HPDE6-E6E7 (cell line): ENCODE results near the gene POLDIP3.
A peak's percentile ranks its signal among the peaks of the same experiment; 100 is the strongest.
"Not testable (repeated sequence)": the region's sequence is repeated elsewhere in the genome, so short reads cannot be mapped to it uniquely, and the experiment has no call there.

Source experiments
- DNase-seq: peaks from one replicate; pipeline ENCODE4 v3.0.0; 2011; ENCODE audit warnings: missing footprints; ENCODE audit errors: extremely low spot score

POLDIP3 gene

DNA sequence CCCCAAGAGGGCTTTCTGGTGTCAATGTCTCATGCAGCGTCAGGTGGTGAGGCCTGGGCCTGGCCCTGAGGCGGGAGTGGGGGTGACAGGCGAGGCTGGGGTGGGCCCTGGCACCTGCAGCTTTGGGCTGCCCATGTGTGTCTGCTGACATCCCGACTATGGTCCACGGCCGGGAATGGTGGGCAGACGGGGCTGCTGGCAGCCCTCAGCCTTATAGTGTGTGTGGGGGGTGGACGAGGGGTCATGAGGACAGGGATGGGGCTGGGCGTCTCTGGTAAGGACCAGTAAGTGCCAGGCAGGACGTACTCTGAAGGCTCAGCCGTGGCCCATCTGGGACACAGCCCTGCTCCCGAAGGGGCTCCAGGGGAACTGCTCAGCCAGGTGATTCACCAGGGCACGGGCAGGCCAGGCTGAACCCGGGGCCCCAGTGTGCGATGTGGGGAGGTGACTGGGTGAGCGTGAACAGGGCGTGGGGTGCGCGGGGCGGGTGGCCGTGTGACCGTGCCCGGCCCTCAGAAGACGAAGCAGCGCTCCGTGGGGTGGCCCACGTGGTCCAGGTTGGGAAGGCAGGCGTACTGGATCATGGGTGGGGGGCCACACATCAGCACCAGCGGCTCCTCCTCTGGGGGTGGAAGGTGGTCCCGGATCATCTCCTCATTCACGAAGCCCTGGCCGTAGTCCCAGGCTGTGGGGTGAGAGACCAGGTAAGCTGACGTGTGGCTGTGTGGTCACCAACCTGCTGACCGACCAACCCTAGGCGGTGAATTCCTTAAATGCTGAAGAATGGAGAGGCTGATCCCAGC lies 4.8 kb upstream of the POLDIP3 start:
- no peak for DNase-seq

DNA sequence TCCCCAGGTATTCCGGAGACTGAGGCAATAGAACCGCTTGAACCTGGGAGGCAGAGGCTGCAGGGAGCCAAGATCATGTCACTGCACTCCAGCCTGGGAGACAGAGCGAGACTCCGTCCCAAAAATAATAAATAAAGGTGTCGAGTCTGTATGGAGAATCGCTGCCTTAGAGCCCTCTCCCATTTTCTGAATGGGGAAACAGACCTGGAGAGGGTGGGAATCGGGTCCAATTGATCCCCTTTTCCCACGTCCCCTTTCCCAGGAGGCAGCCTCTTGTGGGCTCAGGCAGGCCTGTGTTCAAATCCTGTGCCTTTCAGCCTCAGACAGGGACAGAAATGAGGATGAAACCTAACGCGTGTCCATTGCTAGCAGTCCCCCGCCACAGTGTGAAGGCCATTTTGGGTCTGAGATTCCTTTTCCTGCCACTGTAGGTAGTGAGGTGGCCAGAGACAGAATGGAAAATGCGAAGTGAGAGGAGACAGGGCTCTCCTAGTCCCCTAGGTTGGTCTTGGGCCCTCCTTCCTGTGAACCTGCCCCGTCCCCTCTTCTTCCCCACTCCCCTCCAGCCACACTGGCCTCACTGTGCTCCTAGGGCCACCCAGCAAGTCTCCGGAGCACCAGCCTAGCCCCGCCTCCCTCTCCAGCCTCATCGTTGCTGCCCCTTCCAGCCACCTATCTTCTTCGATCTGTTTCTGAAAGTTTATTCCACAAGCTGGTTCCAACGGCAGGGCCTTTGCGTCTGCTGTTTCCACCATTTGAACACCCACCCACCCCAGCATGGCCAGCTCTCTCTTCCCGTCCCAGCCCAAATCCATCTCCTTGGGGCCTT lies 2.7 kb upstream of the POLDIP3 start:
- no peak for DNase-seq

DNA sequence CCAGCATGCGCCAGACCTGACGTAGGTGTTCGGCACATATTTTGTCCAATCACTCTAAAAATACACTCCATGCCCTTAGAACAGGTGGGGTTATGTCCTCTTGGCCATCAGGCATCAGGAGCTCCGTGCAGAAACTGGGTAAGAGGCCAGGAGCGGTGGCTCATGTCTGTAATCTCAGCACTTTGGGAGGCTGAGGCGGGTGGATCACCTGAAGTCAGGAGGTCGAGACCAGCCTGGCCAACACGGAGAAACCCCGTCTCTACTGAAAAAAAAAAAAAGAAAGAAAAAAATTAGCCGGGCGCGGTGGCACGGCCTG lies 1.1 kb upstream of the POLDIP3 start:
- not testable (repeated sequence) for DNase-seq

- DNase-seq: peak; percentile 87
These were observed 593 bp upstream of the POLDIP3 start for GRCh38 chr22:42615092-42615859.

DNA sequence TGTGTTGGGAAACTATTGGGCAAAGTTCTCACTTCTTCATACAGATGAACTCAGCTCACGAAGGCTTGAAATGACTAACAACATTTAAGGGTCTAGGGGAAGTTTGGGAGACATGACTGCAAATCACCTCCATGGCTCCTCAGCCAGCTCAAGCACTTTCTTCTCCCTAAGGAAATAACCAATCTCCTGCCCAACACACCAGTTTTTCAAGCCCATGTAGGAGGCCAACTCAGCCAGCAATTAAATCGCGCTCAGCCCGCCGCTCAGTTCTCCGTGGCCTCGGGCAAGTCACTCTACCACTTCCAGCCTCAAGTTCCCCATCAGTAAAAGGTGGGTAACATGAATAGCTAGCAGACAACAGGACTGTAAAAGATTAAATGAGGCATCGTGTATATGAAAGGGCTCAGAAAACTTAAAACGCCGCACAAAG lies 796 bp downstream of the POLDIP3 start:
- DNase-seq: no peak

- DNase-seq: no peak
These were observed 2.3 kb downstream of the POLDIP3 start for GRCh38 chr22:42612336-42612735.

DNA sequence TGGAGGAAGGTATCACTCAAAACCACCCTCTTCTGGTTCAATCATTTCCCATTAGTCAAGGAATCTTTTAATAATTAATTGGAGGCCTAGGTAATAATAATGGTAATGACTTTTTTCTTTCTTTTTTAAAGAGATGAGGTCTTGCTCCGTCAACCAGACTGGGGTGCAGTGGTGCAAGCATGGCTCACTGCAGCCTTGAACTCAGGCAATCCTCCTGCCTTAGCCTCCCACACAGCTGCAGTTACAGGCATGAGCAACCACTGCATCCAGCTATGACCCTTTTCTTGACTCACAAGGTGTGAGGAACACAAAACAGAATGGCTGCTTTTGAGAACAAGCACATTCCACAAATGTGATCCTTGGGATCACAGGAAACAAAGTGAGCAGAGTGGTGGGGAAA lies 3.6 kb downstream of the POLDIP3 start:
- DNase-seq: no peak

GRCh38 chr22:42610186-42610585 lies 4.5 kb downstream of the POLDIP3 start:
- DNase-seq: no peak

- DNase-seq: no peak
These were observed 5.8 kb downstream of the POLDIP3 start for GRCh38 chr22:42608823-42609361.

- no peak for DNase-seq
These were observed 6.4 kb downstream of the POLDIP3 start for GRCh38 chr22:42608136-42608822.

- DNase-seq: not testable (repeated sequence)
These were observed 7.0 kb downstream of the POLDIP3 start for GRCh38 chr22:42607641-42608040.

GRCh38 chr22:42604403-42604802 lies 10.3 kb downstream of the POLDIP3 start:
- no peak for DNase-seq

DNA sequence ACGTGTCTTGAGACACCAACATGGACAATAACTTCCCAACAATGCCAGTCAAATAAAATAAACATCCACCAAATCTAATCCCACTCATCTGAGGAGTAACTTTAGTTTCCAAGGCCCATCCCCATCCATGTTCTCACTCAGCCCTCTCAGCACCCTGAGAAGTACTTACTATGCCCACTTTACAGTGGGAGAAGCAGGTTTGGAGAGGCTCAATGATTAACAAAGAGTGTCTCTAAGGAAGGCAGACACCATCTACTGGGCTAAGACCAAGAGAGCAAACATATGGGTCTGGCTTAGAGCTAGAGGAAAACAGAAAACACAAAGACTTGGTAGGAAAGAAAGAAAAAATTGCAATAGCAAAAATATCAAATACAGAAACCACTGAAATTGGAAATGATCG lies 11.3 kb downstream of the POLDIP3 start:
- DNase-seq: no peak

GRCh38 chr22:42602470-42602869 lies 12.2 kb downstream of the POLDIP3 start:
- no peak for DNase-seq

DNA sequence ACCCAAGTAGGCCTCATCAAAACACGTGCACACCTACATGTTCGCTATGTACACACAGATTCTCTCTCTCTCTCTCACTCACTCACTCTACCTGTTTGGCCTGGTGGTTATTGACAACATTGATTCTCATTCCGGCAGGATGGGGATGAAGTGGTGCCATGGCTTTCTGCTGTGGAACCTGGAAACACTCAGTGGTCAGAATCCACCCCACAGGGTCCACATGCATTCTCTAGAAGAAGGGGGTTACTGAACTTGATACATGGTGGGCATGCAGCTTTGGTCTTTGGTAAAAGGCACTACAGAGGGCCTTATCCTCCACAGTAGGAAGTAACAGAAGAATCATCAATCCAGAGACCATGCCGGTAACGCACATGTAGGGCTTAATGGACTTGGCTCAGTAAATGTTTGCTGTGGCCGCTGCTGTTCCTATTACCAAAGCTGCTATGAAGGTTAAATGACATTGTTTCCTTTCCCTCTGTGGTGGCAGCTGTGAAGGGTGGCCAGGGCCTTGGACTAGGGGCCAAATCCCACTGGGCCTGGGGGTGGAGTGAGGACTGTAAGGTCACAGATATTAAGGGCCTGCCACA lies 12.7 kb downstream of the POLDIP3 start:
- DNase-seq: no peak

DNA sequence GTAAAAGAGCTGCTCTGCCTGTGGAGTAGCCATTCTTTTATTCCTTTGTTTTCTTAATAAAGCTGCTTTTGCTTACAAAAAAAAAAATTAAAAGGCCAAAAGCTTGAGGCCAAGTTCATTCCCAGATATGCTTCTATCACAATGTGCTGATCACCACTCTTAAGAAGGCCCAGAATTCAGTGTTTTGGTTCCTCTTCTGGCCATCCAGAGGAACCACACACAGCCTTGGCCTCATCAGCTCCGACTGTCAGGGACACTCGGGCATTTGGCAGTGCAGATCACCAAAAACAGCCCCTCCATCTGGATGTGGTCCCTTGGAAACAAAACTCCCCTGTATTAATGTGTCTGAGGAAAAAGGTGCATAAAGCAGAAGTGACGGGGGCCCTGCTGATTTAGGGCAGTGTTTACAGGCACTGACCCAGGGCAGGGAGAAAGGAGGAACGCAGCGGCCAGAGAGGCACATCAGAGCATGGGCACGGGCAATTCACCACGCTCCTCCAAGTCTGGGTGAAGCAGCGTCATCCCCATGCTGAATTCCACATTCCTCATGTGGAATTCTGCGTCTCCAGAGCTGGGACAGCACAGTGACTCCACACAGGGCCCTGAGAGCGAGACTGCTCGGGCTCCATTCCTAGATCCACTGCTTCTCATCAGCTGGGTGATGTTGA lies 17.7 kb downstream of the POLDIP3 start:
- DNase-seq: no peak

- no peak for DNase-seq
These were observed 18.3 kb downstream of the POLDIP3 start for GRCh38 chr22:42596336-42596735.

DNA sequence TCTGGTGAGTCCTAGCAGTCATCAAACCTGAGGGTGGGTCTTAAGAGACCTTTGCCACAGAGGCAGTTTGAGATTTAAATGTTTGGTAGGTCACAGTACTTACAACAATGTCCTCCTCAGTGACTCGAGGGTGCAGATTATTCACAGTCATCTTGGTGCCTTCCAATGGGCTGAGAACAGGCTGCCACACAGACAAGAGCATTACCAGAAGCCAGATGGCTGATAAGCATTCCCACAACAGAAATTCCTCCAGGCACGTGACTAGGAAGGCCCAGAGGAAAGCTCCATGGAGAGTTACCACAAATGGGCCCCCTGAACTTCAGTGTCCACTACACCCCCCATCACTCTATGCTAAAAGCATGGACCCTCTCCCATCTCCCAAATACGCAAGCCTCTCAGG lies 19.2 kb downstream of the POLDIP3 start:
- no peak for DNase-seq

- no peak for DNase-seq
These were observed 22.7 kb downstream of the POLDIP3 start for GRCh38 chr22:42591987-42592386.

DNA sequence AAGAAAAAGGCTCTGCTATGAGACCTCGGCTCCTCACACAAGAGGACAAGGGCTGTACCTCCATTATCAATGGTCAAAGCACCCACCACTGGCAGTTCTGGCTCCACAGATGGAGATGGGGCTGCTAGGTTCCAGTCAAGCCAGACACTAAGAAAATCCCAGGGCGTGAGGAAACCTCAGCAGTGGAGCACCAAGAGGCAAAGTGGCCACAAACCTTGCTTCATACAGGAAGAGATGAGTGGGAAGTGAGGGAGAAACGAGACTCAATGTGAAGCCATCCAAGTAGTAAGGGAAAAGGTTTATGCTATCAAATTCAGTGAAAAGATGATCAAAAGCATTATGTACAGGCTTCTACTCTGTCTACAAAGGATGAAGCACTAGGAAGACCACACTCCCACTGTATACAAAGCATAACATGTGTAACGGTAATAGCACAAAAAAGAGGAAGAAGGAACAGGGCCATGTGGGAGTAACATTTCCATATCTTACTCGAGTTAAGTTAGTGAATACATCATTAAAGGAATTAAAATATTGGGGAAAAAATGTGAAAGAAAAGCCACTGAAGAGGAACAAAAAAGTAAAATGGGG lies 27.0 kb downstream of the POLDIP3 start:
- no peak for DNase-seq
